Breast epithelium (tissue), 4 donors: ENCODE measurements around the gene FBLN2. TPM values are rescaled to one million over a fixed set of nuclear protein-coding genes. Genes with fewer than 3 reads are reported as not detected.

Experiments used
- DNase-seq, 2 donors: peaks; one replicate each; pipeline ENCODE4 v3.0.0-alpha.2; 2019; ENCODE audit warnings: low spot score in 2 of 2
- H3K27ac ChIP-seq, 2 donors: fragments of 200-600 bp; sonication (generic) in 1 of 2; one replicate each; pipeline ENCODE4 v1.5.1; 2016 to 2019; ENCODE audit warnings: mild to moderate bottlenecking in 1 of 2
- H3K27me3 ChIP-seq, 2 donors: fragments of 200-600 bp; sonication (generic) in 1 of 2; one replicate each; pipeline versions ENCODE4 v1.5.1 to v1.6.0; 2017 to 2019; ENCODE audit warnings: control low read depth in 1 of 2, mild to moderate bottlenecking in 1 of 2
- H3K36me3 ChIP-seq: fragments of 200-600 bp; one replicate; pipeline ENCODE4 v1.5.1; 2019
- H3K4me1 ChIP-seq, 2 donors: fragments of 200-600 bp; sonication (generic); one replicate each; pipeline ENCODE4 v1.5.1; 2016 to 2019; ENCODE audit warnings: control low read depth in 1 of 2
- H3K4me3 ChIP-seq, 3 donors: fragments of 200-600 bp; sonication (generic); 1 replicate in 2 of 3; 2 replicates in 1 of 3; pipeline ENCODE4 v1.5.1; 2016 to 2019; ENCODE audit warnings: mild to moderate bottlenecking in 3 of 3, moderate library complexity in 2 of 3
- H3K9me3 ChIP-seq, 2 donors: fragments of 200-600 bp; sonication (generic) in 1 of 2; one replicate each; pipeline ENCODE4 v1.5.1; 2016 to 2019; ENCODE audit warnings: control low read depth in 1 of 2
- POLR2A ChIP-seq: fragments of 450-650 bp; IDR thresholded peaks from one replicate; pipeline ENCODE4 v1.6.1; 2016; ENCODE audit warnings: antibody characterized with exemption, mild to moderate bottlenecking, moderate library complexity
- POLR2AphosphoS5 ChIP-seq, 3 donors: sonication (generic); formaldehyde crosslinking; IDR thresholded peaks; one replicate each; pipeline ENCODE4 v1.6.1; 2017; ENCODE audit warnings: antibody characterized with exemption in 3 of 3
- intact Hi-C: fragments of 100-400 bp; cut with DNase I; formaldehyde crosslinking; loops from one replicate; pipeline ENCODE4 v1.15.1; 2023; ENCODE audit warnings: low total_unique reads
- total RNA-seq, 3 donors: library from RNA; depleted of rRNA; stranded (reverse); fragments of >200 nt; gene quantifications; one replicate each; pipeline ENCODE4 v1.1.0, GENCODE V29; 2016
- TF ChIP-seq, protein P1 (sequence below), 3 donors: fragments of 450-650 bp; IDR thresholded peaks; one replicate each; pipeline ENCODE4 v1.5.1; 2016 to 2017; ENCODE audit warnings: antibody characterized with exemption in 3 of 3, mild to moderate bottlenecking in 3 of 3, moderate library complexity in 3 of 3

The FBLN2 gene
- total RNA-seq, 3 donors from 2014 or later: 43.5 to 663 (median 81.3) TPM

DNA sequence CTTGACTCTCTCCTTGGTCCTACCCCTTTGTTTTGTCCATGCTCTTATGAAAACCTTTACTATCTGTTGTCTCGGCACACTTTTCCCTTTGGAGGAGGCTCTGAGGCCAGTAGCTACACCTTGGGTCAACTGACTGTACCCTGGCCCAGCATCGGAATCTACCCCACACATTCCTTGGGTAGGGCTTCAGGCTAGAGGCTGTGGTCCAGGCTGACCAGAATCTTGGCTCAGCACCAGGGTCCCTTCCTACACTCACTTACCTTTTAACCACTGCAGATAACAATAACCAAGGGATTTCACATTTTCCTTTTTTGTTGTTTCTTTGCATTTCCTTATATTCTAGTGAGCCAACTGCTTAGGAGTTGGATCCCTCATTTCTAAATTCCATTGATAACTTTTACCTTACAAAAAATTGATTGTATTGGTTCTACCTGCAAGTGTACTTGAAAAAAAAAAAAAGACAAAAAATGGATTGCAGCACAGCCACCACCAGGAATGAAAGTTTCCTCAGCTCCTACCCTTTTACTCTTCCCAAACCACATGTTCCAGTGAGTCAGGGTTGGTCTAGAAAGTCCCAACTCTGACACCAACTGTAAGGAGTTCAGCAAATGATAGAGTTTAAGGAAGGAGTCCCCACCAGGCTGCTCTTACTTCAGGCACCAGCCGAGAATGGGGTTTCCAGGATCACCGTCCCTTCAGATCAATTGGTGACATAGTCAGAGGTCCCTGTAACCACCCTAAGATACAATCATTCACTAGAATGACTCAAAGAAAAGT lies 95.6 kb downstream of the FBLN2 start:
- peaks cover 4 to 6% of the 10 kb centered on the region in 2 donors for H3K4me1 ChIP-seq
- no peak overlapping the region for H3K4me3 ChIP-seq
- H3K36me3 ChIP-seq: no peaks in the 10 kb centered on the region
- intact Hi-C loops: loop anchor here (5.0 kb wide), 1 partner anchor 142 kb away; no protein-coding TSS in a partner anchor
- no peak for DNase-seq
- H3K27me3 ChIP-seq: peaks cover 0 to 4% of the 10 kb centered on the region in 2 donors
- TF ChIP-seq POLR2A: no peak
- TF ChIP-seq, protein P1, sequence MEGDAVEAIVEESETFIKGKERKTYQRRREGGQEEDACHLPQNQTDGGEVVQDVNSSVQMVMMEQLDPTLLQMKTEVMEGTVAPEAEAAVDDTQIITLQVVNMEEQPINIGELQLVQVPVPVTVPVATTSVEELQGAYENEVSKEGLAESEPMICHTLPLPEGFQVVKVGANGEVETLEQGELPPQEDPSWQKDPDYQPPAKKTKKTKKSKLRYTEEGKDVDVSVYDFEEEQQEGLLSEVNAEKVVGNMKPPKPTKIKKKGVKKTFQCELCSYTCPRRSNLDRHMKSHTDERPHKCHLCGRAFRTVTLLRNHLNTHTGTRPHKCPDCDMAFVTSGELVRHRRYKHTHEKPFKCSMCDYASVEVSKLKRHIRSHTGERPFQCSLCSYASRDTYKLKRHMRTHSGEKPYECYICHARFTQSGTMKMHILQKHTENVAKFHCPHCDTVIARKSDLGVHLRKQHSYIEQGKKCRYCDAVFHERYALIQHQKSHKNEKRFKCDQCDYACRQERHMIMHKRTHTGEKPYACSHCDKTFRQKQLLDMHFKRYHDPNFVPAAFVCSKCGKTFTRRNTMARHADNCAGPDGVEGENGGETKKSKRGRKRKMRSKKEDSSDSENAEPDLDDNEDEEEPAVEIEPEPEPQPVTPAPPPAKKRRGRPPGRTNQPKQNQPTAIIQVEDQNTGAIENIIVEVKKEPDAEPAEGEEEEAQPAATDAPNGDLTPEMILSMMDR (IDR thresholded peaks at IDR 0.05): no peak
- TF ChIP-seq POLR2AphosphoS5 (IDR thresholded peaks at IDR 0.05): no peak
- H3K9me3 ChIP-seq: no peaks in the 10 kb centered on the region
- no peak overlapping the region for H3K27ac ChIP-seq

GRCh38 chr3:13645801-13646637 lies 97.1 kb downstream of the FBLN2 start:
- Histone ChIP-seq H3K9me3 (no peaks in the 10 kb centered on the region), H3K4me3 (no peak overlapping the region), H3K27me3 (peaks cover 0 to 4% of the 10 kb centered on the region in 2 donors), H3K36me3 (no peaks in the 10 kb centered on the region), H3K4me1 (peaks cover 4 to 6% of the 10 kb centered on the region in 2 donors), H3K27ac (no peak overlapping the region)
- intact Hi-C loops: loop anchor here (5.0 kb wide), 1 partner anchor 144 kb away; no protein-coding TSS in a partner anchor
- no peak for DNase-seq
- TF ChIP-seq POLR2A: no peak
- TF ChIP-seq, protein P1 (IDR thresholded peaks at IDR 0.05): no peak
- no peak for TF ChIP-seq POLR2AphosphoS5 (IDR thresholded peaks at IDR 0.05)

DNA sequence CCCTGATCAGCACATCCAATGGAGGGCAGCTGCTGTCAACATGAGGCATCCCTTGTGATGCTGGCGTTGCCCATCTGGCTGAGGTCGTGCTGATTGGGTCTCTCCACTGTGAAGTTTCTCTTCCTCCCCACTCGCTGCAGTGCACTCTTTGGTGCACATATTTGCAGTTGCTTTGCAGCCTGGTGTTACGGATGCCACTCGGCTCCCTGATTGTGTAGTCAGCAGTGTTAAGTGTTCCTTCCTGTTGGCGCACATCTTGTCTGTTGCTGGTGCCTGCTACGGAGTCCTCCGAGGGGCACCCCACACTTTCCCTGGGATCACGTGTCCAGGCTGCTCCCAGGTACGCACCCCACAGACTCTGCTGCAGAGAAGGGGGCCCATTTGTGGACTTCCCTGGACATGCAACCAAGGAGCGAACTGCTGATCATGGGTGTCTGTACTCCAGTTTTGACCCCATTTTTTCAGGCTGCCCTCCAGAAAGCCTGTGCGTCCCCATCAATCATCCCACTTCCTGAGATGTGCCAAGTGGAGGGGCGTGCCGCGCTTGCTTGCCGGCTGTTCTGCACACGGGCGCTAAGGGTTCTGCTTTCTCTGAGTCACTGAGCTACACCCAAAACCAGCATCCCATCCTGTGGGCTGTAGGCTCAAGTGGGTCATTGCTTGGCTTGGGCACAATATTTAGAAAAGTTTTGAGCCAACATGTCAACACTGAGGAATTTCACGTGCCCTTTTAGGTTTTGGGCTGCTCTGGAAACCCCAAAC lies 98.6 kb downstream of the FBLN2 start:
- Histone ChIP-seq H3K27ac (no peak overlapping the region), H3K9me3 (no peaks in the 10 kb centered on the region), H3K4me3 (no peak overlapping the region), H3K27me3 (peaks cover 0 to 4% of the 10 kb centered on the region in 2 donors), H3K36me3 (no peaks in the 10 kb centered on the region), H3K4me1 (peaks cover 4 to 6% of the 10 kb centered on the region in 2 donors)
- intact Hi-C loops: loop anchor here (5.0 kb wide), 1 partner anchor 145 kb away; no protein-coding TSS in a partner anchor
- TF ChIP-seq, protein P1 (IDR thresholded peaks at IDR 0.05): no peak
- TF ChIP-seq POLR2A: no peak
- TF ChIP-seq POLR2AphosphoS5 (IDR thresholded peaks at IDR 0.05): no peak
- no peak for DNase-seq

DNA sequence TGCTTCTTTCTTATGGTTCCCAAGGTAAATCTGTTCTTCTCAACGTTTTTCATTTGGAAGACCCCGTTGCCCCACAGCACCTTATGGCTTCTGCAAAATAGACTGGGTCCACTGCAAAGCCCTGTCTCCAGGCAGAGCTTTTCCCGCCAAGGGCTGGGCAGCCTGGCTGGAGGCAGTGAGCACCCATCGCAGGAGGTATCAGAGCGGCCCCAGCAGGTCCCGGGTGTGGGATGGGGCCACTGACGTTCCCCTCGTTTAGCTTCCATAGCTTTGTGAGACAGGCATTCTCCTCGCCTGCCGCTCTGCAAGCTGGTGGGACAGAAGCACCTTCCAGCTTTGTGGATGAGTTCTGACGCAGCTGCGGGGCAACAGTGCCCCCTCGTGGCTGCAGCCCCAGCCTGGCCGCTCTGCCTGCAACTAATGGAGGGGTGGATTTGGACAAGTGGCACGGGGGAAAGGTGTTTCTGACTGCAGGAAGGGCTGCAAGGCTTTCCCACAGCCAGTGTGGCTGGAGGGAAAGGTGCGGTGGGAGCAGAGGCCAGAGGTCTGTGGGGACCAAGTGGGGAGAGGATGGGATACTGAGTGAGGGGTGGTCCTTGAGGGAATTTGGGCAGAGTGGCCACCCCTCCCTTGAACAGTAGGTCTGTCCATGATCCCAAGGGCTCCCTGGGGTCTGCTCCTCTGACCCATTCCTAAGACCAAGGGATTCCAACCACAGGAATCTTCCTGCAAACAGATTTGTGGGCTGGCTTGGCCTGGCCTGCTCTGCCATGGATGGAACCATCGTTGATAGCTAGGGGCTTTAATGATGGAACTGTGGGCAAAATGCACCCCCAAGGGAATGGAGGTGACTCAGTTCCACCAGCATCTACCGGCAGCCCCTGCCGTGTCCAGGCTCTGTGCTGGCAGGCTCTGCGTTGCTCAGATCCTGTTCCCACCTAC lies 99.4 kb downstream of the FBLN2 start:
- no peaks in the 10 kb centered on the region for H3K9me3 ChIP-seq
- no peaks in the 10 kb centered on the region for H3K36me3 ChIP-seq
- no peak overlapping the region for H3K27ac ChIP-seq
- peak; percentile 77 to 84 for DNase-seq
- intact Hi-C loops: loop anchor here (5.0 kb wide), 1 partner anchor 146 kb away; no protein-coding TSS in a partner anchor
- peaks cover 0 to 4% of the 10 kb centered on the region in 2 donors for H3K27me3 ChIP-seq
- H3K4me3 ChIP-seq: peak overlapping the region in 1 of 3 donors; percentile 35
- TF ChIP-seq POLR2A (no peak), POLR2AphosphoS5 (IDR thresholded peaks at IDR 0.05) (peak; percentile 42 to 68 (median 46))
- TF ChIP-seq, protein P1 (IDR thresholded peaks at IDR 0.05): peak; percentile 88 to 97 (median 94)
- peaks cover 4 to 6% of the 10 kb centered on the region in 2 donors for H3K4me1 ChIP-seq
